Measurements from ENCODE around the gene DOCK1.
"Not testable (repeated sequence)": the region's sequence is repeated elsewhere in the genome, so short reads cannot be mapped to it uniquely, and the experiment has no call there.

The DOCK1 gene

GRCh38 chr10:127296696-127297095 is 391.5 kb downstream of the DOCK1 start:
- FAIRE-seq, result no peak
- DNase-seq (ENCODE audit: insufficient read length, low spot score), result no peak

DNA sequence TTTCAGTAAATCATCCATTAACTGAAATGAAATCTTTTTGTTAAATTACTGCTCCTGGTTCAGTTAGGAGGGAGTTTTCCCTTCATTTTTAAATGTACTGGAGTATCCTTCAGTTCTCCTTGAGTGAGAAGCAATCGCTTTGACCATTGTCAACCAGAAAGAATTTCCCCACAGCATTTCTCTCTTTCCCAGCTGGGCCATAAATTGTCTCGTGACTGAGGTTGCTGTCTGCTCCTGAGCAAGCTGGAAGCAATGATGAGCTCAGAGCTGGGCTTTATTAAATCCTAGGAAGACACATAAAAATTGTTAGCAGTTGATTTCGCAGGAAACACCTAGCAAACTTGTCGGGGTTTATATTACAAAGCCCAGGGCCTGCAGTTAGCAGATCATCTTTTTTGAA is 393.2 kb downstream of the DOCK1 start:
- no peak for FAIRE-seq
- DNase-seq (ENCODE audit: insufficient read length, low spot score), result no peak

DNA sequence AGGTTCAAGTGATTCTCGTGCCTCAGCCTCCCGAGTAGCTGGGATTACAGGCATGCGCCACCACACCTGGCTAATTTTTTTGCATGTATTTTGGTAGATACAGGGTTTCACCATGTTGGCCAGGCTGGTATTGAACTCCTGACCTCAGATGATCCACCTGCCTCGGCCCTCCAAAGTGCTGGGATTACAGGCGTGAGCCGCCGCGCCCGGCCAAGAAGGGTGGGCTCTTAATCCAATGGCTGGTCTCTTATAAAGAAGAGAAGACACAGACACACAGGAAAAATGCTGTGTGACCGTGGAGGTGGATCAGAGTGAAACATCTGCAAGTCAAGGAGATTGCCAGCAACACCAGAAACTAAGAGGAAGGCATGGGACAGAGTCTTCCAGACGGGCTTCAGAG is 394.0 kb downstream of the DOCK1 start:
- FAIRE-seq, result not testable (repeated sequence)

GRCh38 chr10:127299956-127300689 is 394.9 kb downstream of the DOCK1 start:
- FAIRE-seq, result no peak
- DNase-seq (ENCODE audit: insufficient read length, low spot score), result no peak

More for the DNA sequence above, 394.0 kb downstream of the DOCK1 start:
- DNase-seq (ENCODE audit: insufficient read length, low spot score), result not testable (repeated sequence)

GRCh38 chr10:127300868-127301321 is 395.7 kb downstream of the DOCK1 start:
- no peak for FAIRE-seq
- DNase-seq (ENCODE audit: insufficient read length, low spot score), result no peak

DNA sequence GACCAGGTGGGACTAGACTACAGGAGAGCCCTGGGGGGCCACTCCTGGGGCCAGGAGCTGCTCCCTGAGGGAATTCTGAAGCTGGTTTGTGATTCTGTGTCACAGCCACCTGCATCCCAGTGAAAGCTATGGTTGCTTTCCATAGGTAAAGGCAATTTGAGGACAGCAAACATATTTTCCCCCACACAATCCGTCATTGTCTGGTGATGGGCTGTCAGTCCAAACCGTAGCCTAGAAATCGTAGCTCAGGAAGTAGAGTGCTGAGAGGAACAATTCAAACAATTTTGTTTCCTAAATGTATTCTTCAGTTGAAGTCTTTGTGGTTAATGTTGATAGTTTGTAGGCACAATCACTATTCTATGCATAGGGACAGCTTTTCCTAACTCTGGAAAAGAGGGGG is 397.1 kb downstream of the DOCK1 start:
- DNase-seq (ENCODE audit: insufficient read length, low spot score) (no peak), FAIRE-seq (no peak)

DNA sequence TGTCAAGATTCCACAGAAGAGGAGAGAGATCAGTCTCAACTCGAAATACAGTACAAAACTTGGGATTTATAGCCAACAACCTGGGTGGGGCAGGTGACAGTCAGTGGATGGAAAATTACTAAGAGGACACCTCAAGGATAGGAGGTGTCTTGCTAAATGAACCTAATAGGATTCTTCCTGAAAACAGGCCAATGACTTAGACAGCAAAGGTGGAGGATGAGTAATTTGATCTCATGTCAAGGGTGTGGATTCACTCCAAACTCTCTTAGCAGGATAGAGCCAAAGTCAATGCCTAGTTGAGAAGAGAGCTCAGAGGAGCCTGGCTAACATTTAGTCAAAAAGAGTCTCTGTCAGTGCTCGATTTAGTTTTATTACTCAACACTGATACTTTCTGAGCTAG is 397.9 kb downstream of the DOCK1 start:
- FAIRE-seq (no peak), DNase-seq (ENCODE audit: insufficient read length, low spot score) (no peak)

DNA sequence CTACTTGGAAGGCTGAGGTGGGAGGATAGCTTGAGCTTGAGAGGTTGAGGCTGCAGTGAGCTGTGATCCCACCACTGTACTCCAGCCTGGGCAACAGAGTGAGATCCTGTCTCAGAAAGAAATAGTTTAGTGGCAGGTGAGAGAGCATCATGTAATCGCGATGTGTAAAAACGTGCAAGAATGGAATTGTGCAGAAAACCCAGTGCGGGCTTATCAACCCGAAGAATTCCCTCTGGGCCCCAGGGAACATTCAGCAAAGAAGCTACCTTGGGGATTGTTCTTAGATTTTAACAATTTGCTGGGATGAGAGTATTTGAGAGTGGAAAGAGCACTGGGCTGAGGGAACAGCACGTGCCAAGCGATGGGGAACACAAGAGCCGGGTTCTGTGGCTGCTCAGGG is 398.5 kb downstream of the DOCK1 start:
- DNase-seq (ENCODE audit: insufficient read length, low spot score), result no peak
- no peak for FAIRE-seq

DNA sequence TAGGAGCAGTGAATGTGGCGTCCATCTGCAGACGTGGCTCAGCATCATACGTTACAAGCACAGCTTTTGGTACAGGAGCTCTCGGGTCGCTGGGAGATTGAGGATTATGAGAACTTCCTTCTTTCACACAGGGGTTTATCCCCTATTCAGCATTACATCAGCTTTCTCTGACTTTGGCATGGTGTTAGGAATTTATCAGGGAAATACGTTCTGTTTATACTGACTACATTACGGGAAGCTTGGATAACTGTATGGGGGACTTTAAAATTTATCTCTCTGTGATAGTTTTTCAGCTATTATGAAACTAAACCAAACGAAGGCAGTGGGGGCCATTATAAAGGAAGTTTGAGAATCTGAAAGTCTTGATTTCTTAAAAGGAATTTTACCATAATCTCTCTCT is 401.3 kb downstream of the DOCK1 start:
- DNase-seq (ENCODE audit: insufficient read length, low spot score) (no peak), FAIRE-seq (no peak)

DNA sequence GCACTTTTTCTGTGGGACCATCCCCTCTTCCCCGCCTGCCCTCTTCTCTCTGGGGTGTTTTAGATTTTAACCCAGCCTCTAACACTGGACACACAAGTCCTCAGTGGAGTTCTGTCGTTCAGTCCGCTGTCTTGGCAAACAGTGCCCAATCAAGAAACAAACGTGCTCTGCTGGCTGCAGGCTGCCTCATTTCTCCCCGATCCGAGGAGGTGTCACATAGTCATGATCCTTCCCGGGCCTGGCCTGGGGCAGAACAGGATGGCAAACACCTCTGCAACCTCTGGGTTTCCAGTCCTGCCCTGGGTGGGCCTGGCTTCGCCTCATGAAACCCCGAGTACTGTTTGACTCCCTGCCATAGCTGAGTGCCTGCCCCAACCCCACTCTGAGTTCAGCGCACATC is 402.1 kb downstream of the DOCK1 start:
- FAIRE-seq (no peak), DNase-seq (ENCODE audit: insufficient read length, low spot score) (no peak)

- DNase-seq (ENCODE audit: insufficient read length, low spot score) (no peak), FAIRE-seq (no peak)
These were observed 402.8 kb downstream of the DOCK1 start for GRCh38 chr10:127308031-127308430.

DNA sequence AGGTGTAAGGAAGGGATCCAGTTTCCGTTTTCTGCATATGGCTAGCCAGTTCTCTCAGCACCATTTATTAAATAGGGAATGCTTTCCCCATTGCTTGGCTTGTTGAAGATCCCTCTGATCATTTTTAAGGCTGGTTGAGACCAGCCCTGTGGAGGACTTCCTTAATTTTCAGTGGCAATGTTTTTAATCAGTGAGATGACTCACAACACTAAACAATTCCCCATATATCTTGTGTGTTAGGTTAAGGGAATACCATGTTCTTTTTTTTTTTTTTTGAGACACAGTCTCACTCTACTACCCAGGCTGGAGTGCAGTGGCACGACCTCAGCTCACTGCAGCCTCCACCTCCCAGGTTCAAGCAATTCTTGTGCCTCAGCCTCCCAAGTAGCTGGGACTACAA is 404.4 kb downstream of the DOCK1 start:
- DNase-seq (ENCODE audit: insufficient read length, low spot score), result not testable (repeated sequence)

GRCh38 chr10:127310430-127310829 is 405.2 kb downstream of the DOCK1 start:
- FAIRE-seq (no peak), DNase-seq (ENCODE audit: insufficient read length, low spot score) (no peak)

More for the DNA sequence above, 404.4 kb downstream of the DOCK1 start:
- not testable (repeated sequence) for FAIRE-seq

GRCh38 chr10:127310923-127311322 is 405.7 kb downstream of the DOCK1 start:
- no peak for DNase-seq (ENCODE audit: insufficient read length, low spot score)
- FAIRE-seq, result no peak

- no peak for FAIRE-seq
- no peak for DNase-seq (ENCODE audit: insufficient read length, low spot score)
These were observed 408.9 kb downstream of the DOCK1 start for GRCh38 chr10:127313996-127314700.

- FAIRE-seq (no peak), DNase-seq (ENCODE audit: insufficient read length, low spot score) (no peak)
These were observed 409.6 kb downstream of the DOCK1 start for GRCh38 chr10:127314797-127315196.

GRCh38 chr10:127315888-127316287 is 410.7 kb downstream of the DOCK1 start:
- FAIRE-seq (no peak), DNase-seq (ENCODE audit: insufficient read length, low spot score) (no peak)

GRCh38 chr10:127318396-127318795 is 413.2 kb downstream of the DOCK1 start:
- DNase-seq (ENCODE audit: insufficient read length, low spot score), result no peak
- no peak for FAIRE-seq

DNA sequence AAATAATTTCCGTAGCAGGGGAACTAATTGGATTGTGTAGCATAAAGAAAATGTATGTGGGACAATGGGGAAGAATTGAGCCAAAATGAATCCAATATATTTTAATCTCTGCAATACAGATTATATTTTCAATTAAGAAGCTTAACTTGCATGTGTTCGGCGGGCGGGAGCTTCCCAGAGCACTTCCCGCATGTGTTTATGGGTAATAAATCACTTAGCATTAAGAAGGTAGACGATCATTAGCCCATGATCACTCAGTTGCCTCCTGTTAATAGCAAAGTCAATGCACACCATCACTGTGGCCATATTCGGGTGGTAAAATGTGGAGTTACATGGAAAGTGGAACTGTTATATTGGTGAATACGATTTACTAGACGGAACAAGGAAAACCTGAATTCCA is 414.0 kb downstream of the DOCK1 start:
- DNase-seq (ENCODE audit: insufficient read length, low spot score) (no peak), FAIRE-seq (no peak)

DNA sequence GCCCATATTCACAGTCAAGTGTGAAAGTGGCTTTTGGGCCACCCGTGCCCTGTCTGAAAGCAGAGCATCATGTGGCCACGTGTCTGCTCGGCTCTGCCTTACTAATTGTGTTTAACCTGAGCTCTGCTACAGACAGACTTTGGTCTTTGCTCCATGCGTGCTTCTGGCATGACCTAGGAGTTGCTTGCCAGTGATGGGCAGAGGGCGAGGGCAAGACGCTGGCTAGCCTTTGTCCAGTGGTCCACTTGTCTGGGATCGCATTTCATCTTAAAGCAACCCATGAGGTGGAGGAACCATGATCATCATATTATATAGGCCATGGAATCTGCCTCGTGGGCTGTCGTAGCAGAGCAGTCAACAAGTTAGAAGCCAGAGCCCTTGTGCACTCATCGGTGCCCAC is 414.5 kb downstream of the DOCK1 start:
- FAIRE-seq (no peak), DNase-seq (ENCODE audit: insufficient read length, low spot score) (no peak)

DNA sequence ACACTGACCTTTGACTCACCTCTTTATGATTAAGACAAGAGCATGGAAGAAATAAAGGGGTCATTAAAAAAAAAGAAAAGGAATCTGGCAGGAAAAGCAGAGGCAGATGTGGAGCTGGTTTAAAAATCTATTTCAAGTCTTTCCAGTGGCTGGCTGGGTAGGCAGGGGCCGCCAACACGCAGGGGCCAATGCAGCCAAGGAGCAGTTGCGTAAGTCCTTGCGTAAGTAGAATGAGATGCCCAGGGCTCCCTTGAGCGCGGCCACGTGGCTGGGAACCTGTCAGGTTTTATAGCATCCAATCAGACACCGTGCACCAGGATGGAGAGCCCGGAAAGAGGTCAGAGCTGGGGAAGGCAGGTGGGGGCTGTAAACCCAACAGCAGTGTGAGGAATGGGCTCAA is 414.9 kb downstream of the DOCK1 start:
- DNase-seq (ENCODE audit: insufficient read length, low spot score) (no peak), FAIRE-seq (no peak)

GRCh38 chr10:127322286-127322685 is 417.1 kb downstream of the DOCK1 start:
- DNase-seq (ENCODE audit: insufficient read length, low spot score) (no peak), FAIRE-seq (no peak)
